GM23338 (cell line): ENCODE measurements around the gene RGSL1. TPM values are rescaled to one million over a fixed set of nuclear protein-coding genes. Genes with fewer than 3 reads are reported as not detected.
A peak's percentile ranks its signal among the peaks of the same experiment; 100 is the strongest.

ENCODE experiments used
- ATAC-seq: fragments of 200-7000 bp; cut with Tn5 transposase; 3 replicates; pipeline ENCODE4 v1.9.1; 2020
- DNase-seq: peaks from one replicate; pipeline ENCODE4 v3.0.0-alpha.2; 2015; ENCODE audit warnings: low spot score
- H2AFZ ChIP-seq: fragments of 200-600 bp; sonication (generic); 2 replicates; pipeline ENCODE4 v1.8.0; 2016; ENCODE audit warnings: antibody characterized with exemption, mild to moderate bottlenecking, moderate library complexity
- H3F3A ChIP-seq: fragments of 200-600 bp; sonication (generic); replicated peaks from 2 replicates; pipeline ENCODE4 v1.8.0; 2017; ENCODE audit warnings: antibody characterized with exemption, mixed run types, low read depth
- H3K27ac ChIP-seq: fragments of 200-600 bp; sonication (generic); 2 replicates; pipeline ENCODE4 v1.6.1; 2016; ENCODE audit warnings: low read depth
- H3K27me3 ChIP-seq: fragments of 200-600 bp; sonication (generic); 2 replicates; pipeline ENCODE4 v1.8.0; 2016; ENCODE audit warnings: mild to moderate bottlenecking, mixed run types, moderate library complexity; ENCODE audit not compliant: insufficient read depth
- H3K36me3 ChIP-seq: fragments of 200-600 bp; sonication (generic); 2 replicates; pipeline ENCODE4 v1.8.0; 2016; ENCODE audit warnings: mild to moderate bottlenecking; ENCODE audit not compliant: insufficient read depth
- H3K4me1 ChIP-seq: fragments of 200-600 bp; sonication (generic); 2 replicates; pipeline ENCODE4 v1.8.0; 2016; ENCODE audit warnings: mild to moderate bottlenecking, moderate library complexity; ENCODE audit not compliant: insufficient read depth
- H3K4me2 ChIP-seq: fragments of 200-600 bp; sonication (generic); 2 replicates; pipeline ENCODE4 v1.7.1; 2017; ENCODE audit warnings: mixed run types
- H3K4me3 ChIP-seq: fragments of 200-600 bp; sonication (generic); 2 replicates; pipeline ENCODE4 v1.6.1; 2016; ENCODE audit warnings: mixed run types
- H3K79me2 ChIP-seq: fragments of 200-600 bp; sonication (generic); replicated peaks from 2 replicates; pipeline ENCODE4 v1.8.0; 2017; ENCODE audit warnings: mild to moderate bottlenecking; ENCODE audit not compliant: insufficient read depth
- H3K9me2 ChIP-seq: fragments of 200-600 bp; sonication (generic); 2 replicates; pipeline ENCODE4 v1.8.0; 2017; ENCODE audit not compliant: insufficient read depth
- H4K20me1 ChIP-seq: fragments of 200-600 bp; sonication (generic); replicated peaks from 2 replicates; pipeline ENCODE4 v1.8.0; 2017; ENCODE audit warnings: mild to moderate bottlenecking; ENCODE audit not compliant: insufficient read depth
- H3K27ac Mint-ChIP-seq: 2 replicates; pipeline ENCODE4 v1.8.0; 2020; ENCODE audit warnings: inconsistent platforms, mild to moderate bottlenecking, moderate library complexity, mixed read lengths
- H3K27me3 Mint-ChIP-seq: 3 replicates; pipeline ENCODE4 v1.8.0; 2022; ENCODE audit warnings: low read depth, mild to moderate bottlenecking, moderate library complexity, mixed read lengths, inconsistent platforms; ENCODE audit not compliant: insufficient read depth, poor library complexity
- H3K36me3 Mint-ChIP-seq: 3 replicates; pipeline ENCODE4 v1.8.0; 2021; ENCODE audit warnings: low read depth, mild to moderate bottlenecking, inconsistent platforms, moderate library complexity, mixed read lengths
- H3K4me1 Mint-ChIP-seq: 3 replicates; pipeline ENCODE4 v1.8.0; 2020; ENCODE audit warnings: mild to moderate bottlenecking, inconsistent platforms, mixed read lengths
- H3K4me3 Mint-ChIP-seq: 3 replicates; pipeline ENCODE4 v1.8.0; 2021; ENCODE audit warnings: moderate library complexity, mild to moderate bottlenecking, inconsistent platforms, mixed read lengths
- H3K9me3 Mint-ChIP-seq: 3 replicates; pipeline ENCODE4 v1.8.0; 2020; ENCODE audit warnings: moderate library complexity, mild to moderate bottlenecking, inconsistent platforms, mixed read lengths
- CREB1 ChIP-seq: fragments of 250-450 bp; sonication (Bioruptor Pico); IDR thresholded peaks from 2 replicates; pipeline ENCODE4 v1.5.0; 2020; ENCODE audit warnings: low read depth, mild to moderate bottlenecking, moderate library complexity
- EZH2 ChIP-seq: fragments of 200-600 bp; sonication (generic); IDR thresholded peaks from one replicate; pipeline ENCODE4 v1.8.0; 2017; ENCODE audit warnings: antibody characterized with exemption, mild to moderate bottlenecking, low read depth; ENCODE audit not compliant: unreplicated experiment
- POLR2AphosphoS5 ChIP-seq: IDR thresholded peaks from 2 replicates; pipeline ENCODE4 v1.6.1; 2016; ENCODE audit warnings: antibody characterized with exemption, low read depth
- STAT1 ChIP-seq: IDR thresholded peaks from one replicate; pipeline ENCODE4 v1.6.1; 2016; ENCODE audit warnings: antibody characterized with exemption; ENCODE audit not compliant: unreplicated experiment
- ZNF331 ChIP-seq: fragments of 250-450 bp; sonication (Bioruptor Pico); IDR thresholded peaks from 2 replicates; pipeline ENCODE4 v1.5.0; 2020; ENCODE audit warnings: low read depth, mild to moderate bottlenecking, moderate library complexity
- polyA plus RNA-seq: library from polyadenylated mRNA; unstranded; fragments of >200 nt; fragmentation: Nextera tagmentation; extraction: Ambion mirVana; gene quantifications from 2 replicates; pipeline ENCODE4 v1.2.1, GENCODE V29; 2016
- total RNA-seq: library from RNA; depleted of rRNA; stranded (reverse); fragments of >200 nt; shearing (Covaris generic); gene quantifications from 2 replicates; pipeline ENCODE4 v1.2.3, GENCODE V29; 2014
- TF ChIP-seq, protein P1 (sequence below), 2 experiments: fragments of 200-600 bp in 1 of 2; sonication (generic) in 1 of 2; conservative IDR thresholded peaks; 2 replicates each; pipeline versions ENCODE4 v1.5.1 to v1.6.1; 2016 to 2017; ENCODE audit warnings: antibody characterized with exemption in 2 of 2, low read depth in 2 of 2, mild to moderate bottlenecking in 2 of 2, moderate library complexity in 1 of 2
- TF ChIP-seq, protein P2 (sequence below): IDR thresholded peaks from 2 replicates; pipeline ENCODE4 v1.6.1; 2016; ENCODE audit warnings: antibody characterized with exemption

Gene RGSL1
- total and polyA plus RNA-seq, 2 experiments from 2014 or later, result not detected

DNA sequence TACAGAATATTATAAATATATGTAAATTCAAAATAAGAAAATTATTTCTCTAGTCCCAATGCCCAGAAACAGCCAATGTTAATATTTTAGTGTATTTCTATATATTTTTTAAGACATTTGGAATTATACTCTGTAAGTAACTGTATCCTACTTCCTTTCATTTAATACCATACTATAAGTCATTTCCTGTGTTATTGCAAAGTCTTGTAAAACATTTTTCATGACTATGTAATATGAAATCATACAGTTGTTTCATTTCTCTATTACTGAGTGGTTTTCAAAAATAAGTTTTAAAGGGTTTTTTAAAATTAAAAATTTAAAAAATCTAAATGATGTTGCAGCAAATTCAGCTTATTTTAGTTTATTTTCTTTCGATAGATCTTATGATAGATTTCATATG is 137.1 kb downstream of the RGSL1 start (continued):
- TF ChIP-seq, protein P1, sequence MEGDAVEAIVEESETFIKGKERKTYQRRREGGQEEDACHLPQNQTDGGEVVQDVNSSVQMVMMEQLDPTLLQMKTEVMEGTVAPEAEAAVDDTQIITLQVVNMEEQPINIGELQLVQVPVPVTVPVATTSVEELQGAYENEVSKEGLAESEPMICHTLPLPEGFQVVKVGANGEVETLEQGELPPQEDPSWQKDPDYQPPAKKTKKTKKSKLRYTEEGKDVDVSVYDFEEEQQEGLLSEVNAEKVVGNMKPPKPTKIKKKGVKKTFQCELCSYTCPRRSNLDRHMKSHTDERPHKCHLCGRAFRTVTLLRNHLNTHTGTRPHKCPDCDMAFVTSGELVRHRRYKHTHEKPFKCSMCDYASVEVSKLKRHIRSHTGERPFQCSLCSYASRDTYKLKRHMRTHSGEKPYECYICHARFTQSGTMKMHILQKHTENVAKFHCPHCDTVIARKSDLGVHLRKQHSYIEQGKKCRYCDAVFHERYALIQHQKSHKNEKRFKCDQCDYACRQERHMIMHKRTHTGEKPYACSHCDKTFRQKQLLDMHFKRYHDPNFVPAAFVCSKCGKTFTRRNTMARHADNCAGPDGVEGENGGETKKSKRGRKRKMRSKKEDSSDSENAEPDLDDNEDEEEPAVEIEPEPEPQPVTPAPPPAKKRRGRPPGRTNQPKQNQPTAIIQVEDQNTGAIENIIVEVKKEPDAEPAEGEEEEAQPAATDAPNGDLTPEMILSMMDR (conservative IDR thresholded peaks at IDR 0.05; ENCODE audit: low read depth in 2 of 2), result no peak
- TF ChIP-seq EZH2, result no peak
- TF ChIP-seq, protein P2, sequence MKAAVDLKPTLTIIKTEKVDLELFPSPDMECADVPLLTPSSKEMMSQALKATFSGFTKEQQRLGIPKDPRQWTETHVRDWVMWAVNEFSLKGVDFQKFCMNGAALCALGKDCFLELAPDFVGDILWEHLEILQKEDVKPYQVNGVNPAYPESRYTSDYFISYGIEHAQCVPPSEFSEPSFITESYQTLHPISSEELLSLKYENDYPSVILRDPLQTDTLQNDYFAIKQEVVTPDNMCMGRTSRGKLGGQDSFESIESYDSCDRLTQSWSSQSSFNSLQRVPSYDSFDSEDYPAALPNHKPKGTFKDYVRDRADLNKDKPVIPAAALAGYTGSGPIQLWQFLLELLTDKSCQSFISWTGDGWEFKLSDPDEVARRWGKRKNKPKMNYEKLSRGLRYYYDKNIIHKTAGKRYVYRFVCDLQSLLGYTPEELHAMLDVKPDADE, result no peak

DNA sequence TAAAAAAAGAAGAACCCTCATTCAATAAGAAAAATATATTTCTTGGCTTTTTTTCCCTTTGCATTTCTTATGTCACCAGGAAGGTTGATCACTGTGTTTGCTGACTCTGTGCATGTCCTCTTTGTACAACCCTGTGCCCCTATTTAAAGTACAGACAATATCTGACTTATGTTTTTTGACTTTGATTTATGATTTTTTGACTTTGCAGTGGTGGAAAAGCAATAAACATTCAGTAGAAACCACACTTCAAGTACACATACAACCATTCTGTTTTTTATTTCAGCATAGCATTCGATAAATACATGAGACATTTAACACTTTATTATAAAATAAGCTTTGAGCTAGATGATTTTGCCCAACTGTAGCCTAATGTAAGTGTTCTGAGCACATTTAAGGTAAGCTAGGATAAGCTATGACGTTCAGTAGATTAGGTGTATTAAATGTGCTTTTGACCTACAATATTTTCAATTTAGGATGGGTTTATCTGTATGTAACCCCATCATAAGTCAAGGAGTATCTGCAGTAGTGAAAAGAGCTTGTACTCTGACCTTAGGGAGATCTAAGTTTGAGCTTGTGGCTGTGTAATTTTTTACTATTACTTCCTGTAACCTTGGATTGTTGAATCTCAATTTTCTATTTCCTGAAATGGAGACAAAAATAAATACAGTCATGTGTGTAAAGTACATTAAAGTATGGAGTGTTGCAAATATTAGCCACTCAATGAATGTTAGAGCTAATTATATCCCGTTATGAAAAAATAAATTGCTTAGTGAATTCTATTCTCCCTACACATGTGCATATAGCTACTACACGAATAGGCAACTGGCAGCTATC is 137.9 kb downstream of the RGSL1 start:
- Histone ChIP-seq H3K4me2 (peak overlapping the region; percentile 50; the same call in 1 of the 2 replicates), H3K27ac (no peak overlapping the region), H3K36me3 (no peaks in the 10 kb centered on the region), H2AFZ (peak overlapping the region; percentile 94; the same call in 1 of the 2 replicates), H4K20me1 (no peaks in the 10 kb centered on the region), H3K4me3 (peak overlapping the region; percentile 44), H3K9me2 (no peaks in the 10 kb centered on the region; the same call in none of the 2 replicates), H3K79me2 (no peaks in the 10 kb centered on the region), H3F3A (no peaks in the 10 kb centered on the region), H3K4me1 (peaks cover 13% of the 10 kb centered on the region), H3K27me3 (no peaks in the 10 kb centered on the region)
- no peaks in the 10 kb centered on the region for H3K9me3 Mint-ChIP-seq
- ATAC-seq, result no peak
- DNase-seq, result no peak
- peaks cover 13% of the 10 kb centered on the region for H3K4me1 Mint-ChIP-seq
- no peak overlapping the region for H3K27ac Mint-ChIP-seq
- H3K4me3 Mint-ChIP-seq, result peak overlapping the region; percentile 73; the same call in 1 of the 3 replicates
- H3K36me3 Mint-ChIP-seq, result no peaks in the 10 kb centered on the region; the same call in 1 of the 3 replicates
- H3K27me3 Mint-ChIP-seq, result peaks cover 7% of the 10 kb centered on the region
- no peak for TF ChIP-seq ZNF331 (CRISPR knock-in tag)

DNA sequence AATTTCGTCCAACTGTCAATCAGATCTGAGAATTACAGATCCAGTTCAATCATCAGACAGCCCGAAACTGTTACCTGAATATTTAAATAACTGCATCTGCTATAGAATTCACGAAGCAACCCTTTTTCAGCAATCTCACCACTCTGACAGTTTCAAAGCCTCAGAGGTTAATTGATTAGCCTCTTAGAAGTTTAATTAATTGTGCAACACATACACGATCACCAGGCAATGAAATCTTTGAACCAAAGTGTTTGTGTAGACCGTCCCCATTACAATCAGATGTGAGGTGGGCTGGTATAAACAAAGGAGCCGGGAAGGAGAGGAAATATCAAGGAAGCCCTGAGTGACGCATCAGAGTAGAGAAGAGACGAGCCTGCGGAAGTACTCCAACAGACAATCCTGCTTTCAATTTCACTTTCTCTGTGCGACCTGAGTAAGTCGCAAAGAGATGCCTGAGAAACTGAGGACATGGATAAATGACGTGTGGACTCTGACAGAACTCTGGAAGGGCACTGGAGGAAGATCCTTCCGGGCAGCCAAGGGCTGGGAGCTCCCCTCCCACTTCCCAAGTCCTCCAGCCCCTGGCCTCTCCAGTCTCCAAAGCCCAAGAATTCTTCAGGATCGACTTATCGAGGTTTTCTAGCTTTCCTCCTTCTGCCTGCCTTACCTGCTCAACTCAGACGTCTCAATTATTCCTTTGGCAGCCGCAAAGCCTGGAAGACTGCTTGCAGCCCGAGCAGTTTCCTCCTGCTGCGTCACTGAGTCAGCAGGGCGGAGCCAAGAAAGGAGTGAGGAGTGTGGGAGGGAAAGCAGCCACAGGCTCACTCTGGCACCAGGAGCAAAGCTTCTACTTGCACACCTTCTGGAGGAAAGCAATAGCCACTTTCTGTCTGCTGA is 138.8 kb downstream of the RGSL1 start, which contains the start of gene RNASEL:
RNASEL (minus strand) TSS at position 757 of the 897 bp plus-strand sequence. CDS start 2,450 bp downstream, outside the sequence.
- Mint-ChIP-seq H3K9me3 (no peaks in the 10 kb centered on the region), H3K4me1 (peaks cover 13% of the 10 kb centered on the region), H3K27ac (peak within 1 kb of the TSS; percentile 43; the same call in 1 of the 2 replicates), H3K4me3 (peak within 1 kb of the TSS; percentile 73), H3K27me3 (peaks cover 7% of the 10 kb centered on the region), H3K36me3 (no peaks in the 10 kb centered on the region; the same call in 1 of the 3 replicates)
- Histone ChIP-seq H3F3A (no peaks in the 10 kb centered on the region), H3K27me3 (no peaks in the 10 kb centered on the region), H3K36me3 (no peaks in the 10 kb centered on the region), H4K20me1 (no peaks in the 10 kb centered on the region), H3K27ac (no peak within 1 kb of the TSS), H3K4me3 (peak within 1 kb of the TSS; percentile 44), H3K4me2 (peak within 1 kb of the TSS; percentile 50), H3K79me2 (no peaks in the 10 kb centered on the region), H2AFZ (peak within 1 kb of the TSS; percentile 94), H3K9me2 (no peaks in the 10 kb centered on the region; the same call in 1 of the 2 replicates), H3K4me1 (peaks cover 13% of the 10 kb centered on the region)
- DNase-seq, result peak; percentile 73
- peak; percentile 98 for ATAC-seq
- TF ChIP-seq CREB1, result peak; percentile 28; the same call in 1 of the 2 replicates
- TF ChIP-seq POLR2AphosphoS5, result 0 out of 2 replicates have a peak, but pooled peaks have one; percentile 17
- TF ChIP-seq STAT1, result no peak
- TF ChIP-seq ZNF331 (CRISPR knock-in tag), result no peak
